Superior temporal gyrus (tissue), 1 donor: ENCODE results near the gene GPR158.

ENCODE experiments used
- DNase-seq: peaks from one replicate; pipeline ENCODE4 v3.0.0-alpha.2; 2016; ENCODE audit errors: extremely low spot score

The GPR158 gene

DNA sequence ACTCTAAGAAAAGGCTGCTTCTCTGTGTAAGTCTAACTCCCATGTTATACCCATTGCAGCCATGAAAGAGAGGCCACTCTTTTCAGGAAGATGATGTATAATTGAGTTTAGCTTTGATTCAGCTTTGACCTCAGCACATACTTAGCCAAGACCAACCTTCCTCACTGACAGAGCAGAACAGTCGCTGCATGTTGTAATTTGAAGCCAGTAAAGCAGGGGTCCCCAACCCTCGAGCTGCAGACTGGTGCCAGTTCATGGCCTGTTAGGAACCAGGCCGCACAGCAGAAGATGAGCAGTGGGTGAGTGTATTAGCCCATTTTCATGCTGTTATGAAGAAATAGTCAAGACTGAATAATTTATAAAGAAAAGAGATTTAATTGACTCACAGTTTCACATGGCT lies 223.9 kb downstream of the GPR158 start:
- no peak for DNase-seq

DNA sequence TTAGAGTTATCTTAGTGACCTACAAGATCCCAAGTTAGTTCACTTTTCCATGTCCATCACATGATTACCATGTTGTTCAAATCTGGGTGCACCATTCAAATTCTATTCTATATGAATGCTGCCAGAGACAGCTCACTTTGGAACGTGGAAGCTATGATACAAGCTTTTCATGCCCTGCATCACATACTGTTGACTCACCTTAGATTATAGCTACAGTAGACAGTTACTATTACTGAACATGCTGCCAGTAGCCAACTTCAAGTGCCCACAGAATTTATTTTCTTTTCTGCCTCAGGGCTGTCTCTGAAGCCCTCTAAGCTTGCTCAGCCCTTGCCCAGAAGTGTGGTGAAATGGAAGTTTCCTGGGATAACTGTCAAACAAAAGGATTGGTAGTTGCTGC lies 231.1 kb downstream of the GPR158 start:
- no peak for DNase-seq

DNA sequence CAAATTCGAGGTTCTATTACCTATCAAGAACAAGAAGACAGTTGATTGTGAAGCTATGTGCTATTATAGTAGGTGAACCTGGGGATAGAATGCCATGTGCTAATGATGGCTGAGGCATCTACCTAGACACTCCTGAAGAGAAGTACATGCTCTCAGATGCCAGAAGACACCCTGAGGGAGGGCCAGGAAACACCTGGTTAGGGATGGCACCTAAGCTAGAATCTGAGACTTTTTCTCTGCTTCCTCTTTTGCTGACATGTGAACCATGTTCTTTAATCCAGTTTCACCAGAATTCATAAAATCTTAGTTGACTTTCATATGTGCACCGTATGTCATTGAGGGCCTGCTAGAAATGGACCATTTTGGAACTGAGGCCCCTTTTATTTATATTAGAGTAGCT lies 242.8 kb downstream of the GPR158 start:
- no peak for DNase-seq

DNA sequence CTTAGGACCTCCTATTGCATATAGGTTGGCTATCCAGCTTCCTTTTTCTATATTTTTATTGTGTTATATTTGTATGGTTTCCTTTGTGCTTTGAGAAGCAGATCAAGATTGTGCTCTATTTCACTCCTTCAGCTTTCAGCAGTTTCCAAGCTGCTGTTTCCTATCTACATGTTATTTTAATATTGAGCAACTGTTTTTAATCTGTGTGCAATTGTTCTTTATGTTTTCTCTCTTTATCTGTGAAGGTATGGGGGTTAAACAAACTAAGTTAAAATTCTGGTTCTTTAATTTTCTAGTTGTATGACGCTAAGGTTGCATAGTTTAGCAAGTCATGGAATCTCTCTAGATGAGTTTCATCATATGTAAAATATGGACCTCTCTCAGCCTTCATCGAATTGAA lies 251.0 kb downstream of the GPR158 start:
- no peak for DNase-seq

DNA sequence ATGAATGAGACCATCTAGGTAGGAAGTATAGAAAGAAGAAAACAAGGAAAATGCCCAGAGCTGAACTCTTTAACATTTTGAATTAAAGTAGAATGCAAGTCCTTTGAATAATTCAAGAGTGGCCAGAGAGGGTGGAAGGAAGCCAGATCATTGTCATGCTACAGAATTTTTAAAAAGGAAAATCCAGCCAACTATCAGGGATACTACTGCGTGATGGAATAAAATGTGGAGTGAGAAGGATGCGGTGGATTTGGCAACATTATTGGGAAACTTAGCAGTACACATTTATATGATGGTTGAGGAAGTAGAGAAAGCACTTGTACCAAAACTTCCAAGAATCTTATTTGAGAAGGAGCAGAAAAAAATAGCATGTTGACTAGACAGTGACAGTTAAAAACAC lies 261.6 kb downstream of the GPR158 start:
- no peak for DNase-seq

DNA sequence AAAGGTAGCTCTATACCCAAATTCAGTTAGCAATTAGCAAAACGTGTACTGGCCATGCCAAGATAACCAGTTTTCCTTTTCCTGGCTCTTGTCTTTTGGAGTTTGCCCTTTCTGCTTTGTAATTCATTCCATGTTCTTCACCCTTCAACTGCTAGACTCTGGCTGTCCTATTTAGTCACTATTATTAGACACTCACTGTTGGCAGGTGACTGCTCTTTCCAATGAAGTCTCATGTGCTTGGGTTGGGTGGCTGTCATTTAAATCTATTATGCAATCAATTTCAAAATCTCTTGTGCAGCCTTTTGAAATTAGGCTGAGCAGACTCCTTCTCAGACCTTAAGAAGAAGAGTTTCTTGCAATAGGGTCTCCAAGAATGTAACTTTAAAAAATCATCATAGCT lies 266.5 kb downstream of the GPR158 start:
- DNase-seq, result no peak

DNA sequence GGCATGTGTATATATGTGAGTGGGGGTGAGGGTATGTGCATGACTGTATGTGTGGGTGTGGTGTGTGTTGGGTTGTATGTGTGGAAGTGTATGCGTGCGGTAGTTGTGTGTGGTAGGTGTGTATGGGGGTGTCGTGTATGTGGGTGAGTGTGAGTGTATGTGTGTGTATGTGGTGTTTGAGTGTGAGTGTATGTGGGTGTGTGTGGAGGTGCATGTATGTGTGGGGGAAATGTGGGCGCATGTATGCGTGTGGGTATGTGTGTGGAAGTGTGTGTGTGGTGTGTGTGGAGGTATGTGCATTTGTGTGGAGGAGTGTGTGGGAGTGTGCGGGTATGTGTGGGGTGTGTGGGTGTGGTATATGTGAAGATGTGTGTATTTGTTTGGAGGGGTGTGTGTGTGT lies 269.5 kb downstream of the GPR158 start:
- no peak for DNase-seq

DNA sequence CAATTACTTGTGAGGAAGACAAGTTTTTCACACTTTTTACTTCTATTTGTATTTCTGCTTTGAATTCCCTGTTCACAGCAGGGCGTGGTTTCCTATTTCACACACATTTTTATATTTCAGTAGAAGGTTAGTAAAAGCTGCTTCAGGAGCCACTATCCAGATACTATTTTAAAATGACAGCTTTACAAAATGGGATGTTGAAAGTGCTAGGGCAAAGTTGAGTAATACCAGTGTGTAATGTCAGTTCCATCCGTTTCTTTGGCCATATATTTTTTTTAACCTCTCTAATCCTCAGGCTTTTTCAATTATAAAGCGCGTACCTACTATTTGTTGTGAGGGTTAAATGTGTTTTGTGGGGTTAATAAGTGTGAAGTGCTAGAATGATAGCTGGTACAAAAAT lies 276.6 kb downstream of the GPR158 start:
- DNase-seq, result no peak

DNA sequence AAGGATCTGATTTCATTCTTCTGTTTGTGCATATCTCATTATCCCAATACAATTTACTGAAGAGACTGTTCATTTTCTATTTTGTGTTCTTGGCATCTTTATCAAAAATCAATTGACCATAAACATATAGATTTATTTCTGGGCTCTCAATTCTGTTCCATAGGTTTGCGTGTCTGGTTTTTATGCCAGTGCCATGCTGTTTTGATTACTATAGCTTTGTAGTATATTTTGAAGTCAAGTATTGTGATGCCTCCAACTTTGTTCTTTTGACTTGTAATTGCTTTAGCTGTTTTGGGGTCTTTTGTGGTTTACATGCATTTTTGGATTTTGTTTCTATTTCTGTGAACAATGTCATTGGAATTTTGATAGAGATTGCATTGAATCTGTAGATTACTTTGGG lies 278.8 kb downstream of the GPR158 start:
- no peak for DNase-seq

DNA sequence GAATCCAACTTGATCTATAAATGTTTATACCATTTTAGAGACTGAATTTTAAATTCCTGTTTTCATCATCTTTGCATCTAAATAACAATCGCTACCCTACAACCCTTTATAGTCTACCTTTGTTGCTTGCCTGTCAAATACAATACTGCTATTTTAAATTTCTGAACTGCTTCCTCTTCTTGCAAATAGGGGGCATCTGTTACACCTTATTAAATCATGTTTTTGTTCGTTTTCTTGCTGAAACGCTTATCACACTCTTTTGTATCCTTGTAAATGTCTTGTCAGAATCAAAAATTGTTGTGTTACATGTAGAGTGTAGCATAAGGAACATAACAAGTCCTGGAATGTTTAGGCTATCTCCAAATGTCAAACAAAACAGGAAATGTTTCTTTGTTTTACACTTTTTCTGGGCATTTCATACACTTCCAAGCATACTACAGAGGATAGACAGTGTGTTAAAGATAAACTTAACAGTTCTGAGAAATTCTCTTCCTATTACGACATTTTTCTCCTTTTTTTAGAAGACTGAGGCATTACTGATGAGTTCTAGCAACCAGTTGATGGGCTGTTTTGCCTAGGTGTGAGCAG lies 281.3 kb downstream of the GPR158 start:
- no peak for DNase-seq

DNA sequence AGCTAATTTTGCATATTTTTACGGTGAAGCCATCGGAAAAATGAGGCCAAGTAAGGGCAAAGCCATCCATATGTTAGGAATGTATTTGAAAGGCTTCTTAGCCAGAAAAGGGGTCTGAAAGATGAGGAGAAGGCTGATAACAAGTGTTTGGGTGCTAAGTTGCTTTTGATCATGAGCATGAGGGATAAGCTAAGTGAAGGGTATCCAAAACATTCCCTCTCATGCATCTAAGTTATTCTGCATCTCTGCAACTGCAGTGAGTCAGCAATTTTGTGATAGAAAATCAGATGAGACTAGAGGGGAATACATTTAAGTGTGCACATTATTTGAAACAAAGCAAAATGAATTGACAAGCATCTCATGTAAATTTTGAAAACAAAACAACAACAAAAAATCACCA lies 282.8 kb downstream of the GPR158 start:
- no peak for DNase-seq

DNA sequence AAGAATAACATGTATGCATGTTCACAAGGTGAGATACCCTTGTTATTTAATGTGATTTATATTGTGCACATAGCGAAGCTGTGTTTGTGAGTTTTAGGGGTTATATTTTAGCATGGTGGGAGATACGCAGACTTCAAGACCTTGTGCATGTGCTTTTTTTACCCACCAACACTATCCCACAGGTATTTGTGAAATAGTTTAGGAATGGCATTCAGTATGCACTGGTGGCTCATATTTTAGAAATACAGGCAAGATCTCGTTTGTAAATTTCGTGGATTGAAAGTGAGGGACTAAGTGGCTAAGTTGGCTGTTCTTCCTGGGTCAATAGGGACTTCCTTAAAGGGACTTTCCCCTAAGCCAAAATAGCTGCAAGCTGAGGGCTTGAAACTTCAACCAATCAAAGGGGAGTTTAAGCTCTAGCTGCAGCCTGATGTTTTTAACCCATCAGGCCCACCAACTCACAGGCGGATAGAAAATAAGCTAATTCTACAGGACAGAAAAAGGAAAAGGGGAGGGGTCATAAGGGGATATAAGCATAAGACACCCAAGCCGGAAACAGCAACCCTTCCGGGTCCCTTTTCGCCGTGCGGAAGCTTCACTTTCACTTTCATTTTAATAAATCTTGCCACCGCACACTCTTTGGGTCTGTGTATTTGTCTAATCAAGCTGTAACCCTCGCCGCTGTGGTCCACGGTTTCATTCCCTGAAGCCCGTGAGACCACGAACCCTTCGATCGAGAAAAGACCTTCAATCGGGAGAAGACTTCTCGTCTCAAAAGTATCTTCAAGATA lies 291.0 kb downstream of the GPR158 start:
- DNase-seq, result no peak

DNA sequence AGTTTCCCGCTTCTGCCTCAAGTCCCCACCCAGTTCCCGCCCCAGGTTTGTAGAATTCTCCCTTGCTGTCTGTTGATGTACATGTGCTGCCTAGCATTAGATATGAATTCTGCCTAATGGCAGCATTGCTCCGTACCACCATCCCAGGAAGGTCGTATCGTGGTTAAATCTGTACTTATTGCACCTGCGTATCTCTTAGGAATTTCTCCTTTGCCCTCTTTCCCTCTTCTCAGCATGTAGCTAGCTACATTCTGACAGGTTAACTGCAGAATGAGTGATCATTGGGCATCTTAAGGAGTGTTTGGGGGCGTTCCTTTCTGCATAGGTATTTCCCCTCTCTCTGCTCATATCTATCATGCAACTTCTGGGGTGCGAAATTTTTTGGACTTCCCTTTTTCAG lies 293.1 kb downstream of the GPR158 start:
- DNase-seq, result no peak

DNA sequence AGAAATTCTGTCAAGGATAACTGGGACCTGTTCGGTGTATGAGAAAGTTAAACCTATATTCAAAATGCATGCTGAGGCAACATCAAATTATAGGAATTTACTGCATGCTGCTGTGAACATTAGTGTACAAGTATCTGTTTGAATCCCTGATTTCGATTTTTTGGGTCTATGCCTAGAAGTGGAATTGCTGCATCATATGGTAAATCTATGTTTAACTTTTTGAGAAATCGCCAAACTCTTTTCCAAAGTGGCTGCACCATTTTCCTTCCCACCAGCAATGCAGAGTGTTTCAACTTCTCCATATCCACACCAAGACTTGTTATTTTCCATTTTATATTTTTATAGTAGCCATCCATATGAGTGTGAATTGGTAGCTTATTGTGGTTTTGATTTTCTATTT lies 306.7 kb downstream of the GPR158 start:
- peak; percentile 52 for DNase-seq

DNA sequence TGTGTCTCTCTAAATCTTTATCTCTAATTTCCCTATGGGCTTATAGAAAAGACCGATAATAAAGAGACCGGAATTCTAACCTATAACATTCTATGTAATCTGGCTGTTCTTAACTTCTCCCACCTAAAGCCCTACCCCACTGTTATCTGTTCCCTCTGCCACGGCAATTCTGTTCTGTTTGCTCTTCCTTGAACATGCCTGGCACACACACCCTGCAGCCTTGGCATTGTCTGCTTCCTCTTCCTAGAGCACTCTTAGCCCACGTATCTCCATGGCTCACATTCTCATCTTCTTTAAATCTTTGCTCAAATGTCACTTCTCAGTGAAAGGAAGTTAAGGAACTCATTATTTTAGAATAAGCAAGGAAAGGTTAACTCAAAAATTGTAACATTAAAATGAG lies 309.2 kb downstream of the GPR158 start:
- DNase-seq, result no peak

DNA sequence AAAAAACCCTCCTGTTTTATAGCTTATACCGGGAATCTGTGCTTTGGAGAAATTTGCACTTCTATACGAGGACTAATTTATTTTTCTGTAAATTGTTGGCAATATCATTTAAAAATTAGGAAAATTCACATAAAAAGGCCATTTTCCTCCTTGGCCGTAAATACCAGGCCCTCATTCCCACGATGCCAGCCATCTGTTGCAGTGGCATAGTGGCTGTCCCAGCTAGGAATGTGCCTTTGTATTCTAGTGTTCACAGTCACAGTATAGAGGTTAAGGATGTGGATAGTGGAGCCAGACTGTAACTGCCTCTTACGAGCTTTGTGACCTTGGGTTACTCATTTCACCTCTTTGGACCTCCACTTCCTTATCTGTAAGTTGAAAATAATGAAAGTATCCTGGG lies 312.5 kb downstream of the GPR158 start:
- no peak for DNase-seq

DNA sequence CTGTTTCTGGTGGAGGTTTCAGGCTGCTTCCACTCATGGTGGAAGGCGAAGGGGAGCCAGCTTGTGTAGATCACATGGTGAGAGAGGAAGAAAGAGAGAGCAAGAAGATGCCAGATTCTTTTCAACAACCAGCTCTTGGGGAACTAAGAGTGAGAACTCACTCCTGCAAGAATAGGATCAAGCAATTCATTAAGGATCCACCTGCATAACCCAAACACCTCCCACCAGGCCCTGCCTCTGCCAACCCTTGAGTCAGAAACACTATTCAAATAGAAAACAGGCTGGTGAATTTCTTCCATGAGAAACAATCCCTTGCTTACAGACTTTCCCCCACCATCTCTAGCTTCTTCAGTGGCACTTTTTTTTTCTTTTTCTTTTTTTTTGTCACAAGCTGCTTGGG lies 317.2 kb downstream of the GPR158 start:
- DNase-seq, result peak; percentile 29

DNA sequence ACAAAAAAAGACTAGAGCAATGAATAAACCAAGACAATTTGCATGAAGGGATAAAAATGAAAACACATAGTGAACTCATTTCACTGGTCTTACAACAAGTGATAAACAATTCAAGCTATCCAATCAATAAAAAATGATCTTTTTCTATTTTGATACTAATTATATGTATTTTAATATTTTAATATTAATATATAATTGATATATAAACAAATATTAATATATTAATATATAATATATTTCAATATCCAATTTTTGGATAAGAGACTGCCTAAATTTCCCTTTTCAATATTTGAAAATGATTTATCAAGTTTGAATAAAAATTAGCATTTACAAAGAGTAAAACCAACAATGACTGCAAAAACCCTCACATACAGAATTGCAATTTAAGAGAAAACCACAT lies 317.9 kb downstream of the GPR158 start:
- DNase-seq, result no peak

DNA sequence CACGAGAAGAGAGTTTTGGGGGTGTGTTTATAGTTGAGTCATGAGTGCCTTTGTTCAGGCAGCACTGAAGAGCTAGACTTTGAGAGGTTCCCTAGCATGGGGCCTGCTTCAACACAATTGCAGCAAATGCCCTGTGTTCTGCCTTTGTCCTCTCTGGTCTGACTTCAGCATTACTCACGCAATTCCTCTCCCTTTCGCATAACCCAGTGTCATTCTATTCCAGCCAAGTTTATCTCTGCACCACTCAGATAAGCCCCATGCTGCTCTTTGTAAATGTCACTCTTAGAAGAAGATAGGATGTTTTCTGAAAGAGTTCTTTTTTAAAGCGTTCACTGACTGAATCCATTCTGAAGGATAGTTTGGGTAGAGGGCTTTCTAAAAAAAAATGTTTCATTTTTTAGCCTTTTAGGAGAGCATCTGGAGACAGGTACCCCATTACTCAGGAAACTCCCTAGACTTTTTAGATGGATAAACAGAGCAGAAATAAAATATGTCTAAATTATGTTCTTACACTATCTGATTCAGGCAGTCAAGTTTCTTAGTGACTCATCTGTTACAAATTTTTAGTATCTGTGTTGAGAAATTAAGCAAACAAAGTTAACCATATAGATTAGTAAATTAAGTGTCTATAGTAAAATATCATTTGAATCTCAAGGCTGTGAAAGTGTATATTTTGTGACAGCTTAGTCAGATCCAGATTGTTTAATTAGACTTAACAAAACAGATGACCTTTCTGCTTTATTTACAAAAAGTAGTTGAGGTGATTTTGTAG lies 318.5 kb downstream of the GPR158 start:
- DNase-seq, result peak; percentile 24

DNA sequence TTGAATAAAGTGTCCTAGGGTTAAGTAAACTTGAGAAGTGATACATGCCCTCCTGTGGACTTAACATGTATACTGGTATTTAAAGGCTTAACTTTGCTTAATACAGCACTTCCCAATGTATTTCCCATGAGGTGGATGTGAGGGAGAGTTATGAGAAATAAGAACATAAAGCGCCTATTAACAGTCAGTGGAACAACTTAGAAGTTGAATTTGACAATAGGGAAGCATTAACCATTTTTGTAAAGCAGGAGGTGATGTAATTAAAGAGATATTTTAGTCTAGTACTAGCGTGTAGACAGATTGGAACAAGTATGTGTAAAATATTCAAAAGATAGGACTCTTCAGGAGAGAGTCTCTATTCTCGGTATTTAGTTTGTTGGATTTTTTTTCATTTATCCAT lies 322.4 kb downstream of the GPR158 start:
- no peak for DNase-seq

DNA sequence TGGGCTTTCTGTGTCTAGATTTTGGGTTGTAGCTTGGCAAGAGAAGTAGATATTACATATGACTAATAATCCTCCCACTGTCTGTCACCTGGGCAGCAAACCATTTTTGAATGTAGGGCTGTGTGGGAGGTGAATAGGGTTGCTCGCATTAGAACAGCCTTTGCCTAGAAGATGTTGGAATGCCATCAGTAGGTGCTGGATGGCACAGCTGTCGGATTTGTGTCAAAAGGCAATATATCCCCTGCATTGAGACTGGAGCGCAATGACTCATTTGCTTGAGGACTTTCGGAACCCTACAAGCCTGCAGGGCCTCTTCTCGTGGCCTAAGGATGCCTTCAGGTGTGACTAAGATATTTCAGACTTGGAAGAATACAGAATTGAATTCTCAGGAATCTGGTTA lies 323.8 kb downstream of the GPR158 start:
- DNase-seq, result no peak

DNA sequence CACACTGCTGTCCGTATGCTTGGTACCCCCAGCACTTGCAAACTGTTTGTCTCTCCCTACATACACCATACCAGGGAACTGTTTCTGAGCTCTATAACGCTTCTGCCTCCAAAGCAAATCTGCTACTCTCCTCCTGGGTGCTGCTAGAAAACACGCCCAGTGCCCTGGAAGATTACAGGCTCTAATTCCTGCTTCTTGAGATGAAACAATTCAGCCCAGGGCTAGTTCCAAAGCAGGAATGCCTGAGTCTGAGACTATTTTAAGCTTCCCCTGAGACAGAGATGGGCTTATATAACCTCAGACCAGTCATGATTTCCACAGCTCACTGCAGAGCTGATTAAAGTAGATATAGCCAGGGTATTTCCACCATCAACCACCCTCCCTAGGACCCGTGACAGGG lies 327.1 kb downstream of the GPR158 start:
- peak; percentile 30 for DNase-seq

DNA sequence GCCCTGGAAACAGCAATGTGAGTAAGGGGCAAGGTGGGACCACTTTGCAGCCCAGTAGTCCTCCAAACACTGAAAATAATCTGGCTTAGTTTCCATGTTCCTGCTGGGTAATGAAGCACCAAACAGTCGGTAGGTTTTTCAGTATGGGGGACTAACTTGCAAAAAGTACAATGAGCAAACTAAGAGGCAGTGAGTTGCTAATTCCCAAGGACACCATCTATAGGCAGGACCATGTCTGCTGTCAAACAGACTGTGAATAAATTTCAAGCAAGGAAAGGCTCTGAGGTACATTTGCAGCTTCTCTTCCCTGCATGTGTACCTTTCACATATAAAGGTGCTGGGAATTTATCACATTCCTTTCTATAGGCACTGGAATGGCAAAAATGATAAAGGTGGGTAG lies 327.7 kb downstream of the GPR158 start:
- DNase-seq, result peak; percentile 15
